ENCODE data around the gene AKNA.

AKNA gene

GRCh38 chr9:114374936-114375335, 12.8 kb downstream of the AKNA start:
- no peak for DNase-seq (ENCODE audit: low spot score)

- DNase-seq (ENCODE audit: low spot score) = no peak
These were observed 13.6 kb downstream of the AKNA start for GRCh38 chr9:114373960-114374730.

- no peak for DNase-seq (ENCODE audit: low spot score)
These were observed 14.8 kb downstream of the AKNA start for GRCh38 chr9:114372921-114373448.

- DNase-seq (ENCODE audit: low spot score) = no peak
These were observed 15.5 kb downstream of the AKNA start for GRCh38 chr9:114371973-114372917.

GRCh38 chr9:114371343-114371944, 16.3 kb downstream of the AKNA start:
- no peak for DNase-seq (ENCODE audit: low spot score)

- peak; percentile 93 for DNase-seq (ENCODE audit: low spot score)
These were observed 16.8 kb downstream of the AKNA start for GRCh38 chr9:114370968-114371320.

- no peak for DNase-seq (ENCODE audit: low spot score)
These were observed 17.4 kb downstream of the AKNA start for GRCh38 chr9:114370251-114370967.

- no peak for DNase-seq (ENCODE audit: low spot score)
These were observed 18.3 kb downstream of the AKNA start for GRCh38 chr9:114369216-114370130.

- DNase-seq (ENCODE audit: low spot score) = no peak
These were observed 19.8 kb downstream of the AKNA start for GRCh38 chr9:114367772-114368569.

GRCh38 chr9:114367366-114367765, 20.4 kb downstream of the AKNA start:
- no peak for DNase-seq (ENCODE audit: low spot score)

GRCh38 chr9:114366334-114367128, 21.3 kb downstream of the AKNA start:
- no peak for DNase-seq (ENCODE audit: low spot score)

GRCh38 chr9:114365194-114365593, 22.6 kb downstream of the AKNA start:
- no peak for DNase-seq (ENCODE audit: low spot score)

GRCh38 chr9:114364134-114365041, 23.4 kb downstream of the AKNA start:
- no peak for DNase-seq (ENCODE audit: low spot score)

GRCh38 chr9:114363424-114363823, 24.4 kb downstream of the AKNA start:
- no peak for DNase-seq (ENCODE audit: low spot score)

- DNase-seq (ENCODE audit: low spot score) = no peak
These were observed 25.4 kb downstream of the AKNA start for GRCh38 chr9:114362394-114362793.

- DNase-seq (ENCODE audit: low spot score) = no peak
These were observed 26.2 kb downstream of the AKNA start for GRCh38 chr9:114361542-114361941.

GRCh38 chr9:114359801-114360200, 28.0 kb downstream of the AKNA start:
- DNase-seq (ENCODE audit: low spot score) = no peak

GRCh38 chr9:114357911-114358328, 29.9 kb downstream of the AKNA start:
- DNase-seq (ENCODE audit: low spot score) = no peak
